ENCODE data around the gene THAP12.
"Not testable (repeated sequence)": the region's sequence is repeated elsewhere in the genome, so short reads cannot be mapped to it uniquely, and the experiment has no call there.

Gene THAP12

DNA sequence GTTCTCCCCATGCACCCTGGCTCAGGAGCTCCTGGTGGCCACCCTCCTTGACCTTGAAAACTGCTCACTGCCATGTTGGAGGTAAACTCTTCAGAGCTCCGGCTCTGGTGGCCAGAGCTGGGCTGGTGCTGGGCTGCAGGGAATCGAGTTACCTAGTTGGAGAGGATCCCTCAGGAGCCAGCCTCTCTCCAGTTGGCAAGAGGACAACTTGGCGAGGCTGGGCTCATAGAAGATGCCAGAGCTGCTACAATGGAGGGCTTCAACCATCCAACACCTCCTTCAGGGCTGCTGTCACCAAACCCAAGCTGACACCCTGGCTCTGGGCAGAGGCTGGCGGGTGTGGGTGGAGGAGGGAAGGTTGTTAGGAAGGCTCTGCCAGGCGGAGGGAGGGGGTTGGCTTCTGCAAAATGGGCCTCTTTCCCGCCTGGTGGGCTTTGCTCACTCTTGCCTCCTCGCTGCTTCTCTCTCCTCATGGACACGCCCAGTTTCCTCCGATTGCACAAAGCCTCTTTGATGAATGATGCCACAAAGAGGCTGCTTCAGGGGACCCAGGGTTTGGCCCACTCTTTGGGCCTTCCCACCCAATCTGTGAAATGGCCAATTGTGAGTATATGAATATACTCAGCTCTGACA is 53.1 kb downstream of the THAP12 start:
- DNase-seq (ENCODE audit: low spot score) = no peak

DNA sequence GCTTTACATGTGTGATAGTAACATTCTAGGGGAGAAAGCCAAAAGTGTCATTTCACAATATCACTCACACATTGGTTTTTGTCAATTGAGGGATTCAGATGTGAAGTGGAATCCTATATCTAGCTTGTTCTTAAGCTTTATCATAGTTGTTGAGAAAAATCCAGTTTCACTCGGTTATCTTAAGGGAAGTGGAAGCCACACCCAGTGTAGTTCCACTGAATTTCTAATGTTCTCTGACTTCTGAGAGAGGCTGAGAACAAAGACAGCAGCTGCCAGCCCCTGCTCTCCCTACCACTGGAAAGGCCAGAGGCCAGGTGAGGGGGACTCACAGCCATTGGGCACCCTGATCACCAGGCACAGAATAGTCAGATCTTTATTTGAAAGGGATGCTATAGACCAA is 53.7 kb downstream of the THAP12 start:
- DNase-seq (ENCODE audit: low spot score) = no peak

DNA sequence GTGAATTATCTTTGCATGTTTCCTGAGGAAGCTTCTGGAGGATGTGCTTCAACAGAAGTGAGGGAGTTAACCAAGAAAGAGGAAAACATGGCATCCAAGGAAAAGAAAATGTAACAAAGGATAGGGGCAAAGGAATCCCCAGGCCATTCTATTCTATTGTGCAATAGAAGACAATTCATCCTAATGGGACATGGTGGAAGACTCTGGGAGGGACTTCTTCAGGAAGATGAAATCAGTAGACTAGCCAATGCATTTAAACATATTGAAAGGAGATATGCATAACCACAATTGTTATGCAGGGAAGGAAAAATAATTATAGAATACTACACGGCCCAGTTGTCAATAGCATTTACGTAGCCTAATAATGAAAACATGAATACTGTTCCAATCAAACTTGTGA is 55.7 kb downstream of the THAP12 start:
- no peak for DNase-seq (ENCODE audit: low spot score)

DNA sequence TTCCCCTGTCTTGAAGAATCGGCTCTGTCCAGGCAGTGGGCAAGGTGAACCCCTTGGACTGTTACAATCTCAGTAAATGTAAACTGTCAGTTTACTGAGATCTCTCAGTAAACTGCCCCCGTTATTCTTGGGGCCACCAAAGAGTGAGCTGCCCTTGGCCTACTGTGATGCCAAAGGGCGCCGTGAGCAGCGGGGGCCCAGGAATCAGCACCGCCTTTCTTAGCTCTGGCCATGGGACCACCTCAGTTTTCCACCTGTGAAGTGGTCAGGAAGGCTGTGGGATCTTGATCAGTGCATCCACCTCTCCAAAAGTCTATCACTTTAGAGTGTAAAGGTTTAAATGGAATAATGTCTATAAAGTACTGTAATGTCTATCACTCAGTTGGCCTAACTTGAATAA is 57.1 kb downstream of the THAP12 start:
- no peak for DNase-seq (ENCODE audit: low spot score)

DNA sequence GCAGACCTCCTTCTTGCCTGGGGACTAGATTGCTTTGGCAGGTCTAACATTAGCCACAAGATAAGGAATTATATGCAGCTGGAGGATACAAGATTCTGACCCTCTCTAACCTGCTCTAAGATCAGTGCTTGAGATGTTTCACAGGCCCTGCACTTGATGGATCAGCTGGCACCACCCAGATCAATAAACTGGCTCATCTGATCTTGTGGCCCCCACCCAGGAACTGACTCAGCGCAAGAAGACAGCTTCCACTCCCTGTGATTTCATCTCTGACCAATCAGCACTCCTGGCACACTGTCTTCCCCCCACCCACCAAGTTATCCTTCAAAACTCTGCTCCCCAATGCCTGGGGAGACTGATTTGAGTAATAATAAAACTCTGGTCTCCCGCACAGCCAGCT is 57.6 kb downstream of the THAP12 start:
- not testable (repeated sequence) for DNase-seq (ENCODE audit: low spot score)

DNA sequence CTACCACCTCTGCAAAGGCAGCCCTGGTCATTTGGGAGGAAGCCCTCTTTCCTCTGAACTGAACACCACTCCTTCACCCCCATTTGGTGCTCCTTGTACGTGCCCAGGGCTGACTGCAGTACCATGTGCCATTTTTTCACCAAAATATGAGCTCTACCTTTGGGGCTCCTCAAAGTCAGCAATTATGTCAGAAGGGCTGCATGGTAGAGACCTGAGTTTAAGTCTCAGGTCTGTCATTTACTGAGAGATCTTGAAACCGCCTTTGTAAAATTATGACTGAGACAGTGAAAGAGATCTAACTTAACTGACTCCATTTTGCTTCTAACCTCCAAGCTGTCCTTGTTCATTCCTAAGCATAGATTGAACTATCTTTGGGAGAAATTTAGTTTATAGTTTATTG is 58.0 kb downstream of the THAP12 start:
- no peak for DNase-seq (ENCODE audit: low spot score)

DNA sequence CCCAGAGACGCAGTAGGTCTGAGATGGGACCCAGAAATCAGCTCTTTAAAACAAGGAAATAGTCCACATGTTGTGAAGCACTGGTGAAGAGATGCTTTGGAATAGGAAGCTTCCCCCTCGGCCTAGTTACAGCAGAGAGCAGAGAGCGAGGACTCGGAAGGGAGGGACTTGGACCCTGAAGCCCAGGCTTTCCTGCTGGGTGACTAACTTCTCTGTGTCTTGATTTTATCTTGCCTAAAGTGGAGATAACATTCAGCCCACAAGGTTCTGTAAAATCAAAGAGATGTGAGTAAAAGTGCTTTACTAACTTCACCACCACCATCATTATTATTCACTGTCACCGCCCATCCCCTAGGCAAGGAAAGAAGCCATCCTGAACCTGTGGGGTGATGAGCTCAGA is 58.4 kb downstream of the THAP12 start:
- DNase-seq (ENCODE audit: low spot score) = no peak

DNA sequence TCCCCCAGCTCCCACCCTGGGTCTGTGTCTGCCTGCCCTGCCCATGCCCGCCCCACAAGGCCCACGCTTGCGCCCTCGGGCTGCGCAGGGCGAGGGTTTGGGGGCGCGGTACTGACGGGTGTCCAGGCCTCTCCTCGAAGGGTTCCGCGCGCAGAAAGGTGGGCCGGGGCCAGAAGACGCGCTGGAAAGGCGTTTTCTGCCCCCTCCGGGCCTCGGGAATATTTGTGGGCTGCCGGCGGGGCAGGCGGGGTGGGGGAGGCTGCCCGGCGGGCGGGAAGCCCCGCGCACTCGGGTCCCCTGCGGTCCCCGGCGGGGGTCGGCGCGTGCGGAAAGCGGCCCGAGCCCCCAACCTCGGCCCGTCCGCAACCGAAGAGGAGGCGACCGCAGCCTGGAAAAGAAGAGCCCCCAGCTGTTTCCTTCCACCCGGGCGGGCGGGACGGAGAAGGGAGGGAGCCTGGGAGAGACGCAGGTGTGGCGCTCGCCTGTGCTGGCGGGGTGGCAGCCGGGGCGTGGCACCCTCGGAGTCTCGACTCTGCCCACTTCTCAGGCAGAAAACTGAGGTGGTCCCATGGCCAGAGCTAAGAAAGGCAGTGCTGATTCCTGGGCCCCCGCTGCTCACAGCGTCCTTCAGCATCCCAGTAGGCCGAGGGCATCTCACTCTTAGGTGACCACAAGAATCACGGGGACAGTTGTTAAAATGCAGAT is 59.0 kb downstream of the THAP12 start:
- DNase-seq (ENCODE audit: low spot score) = no peak

DNA sequence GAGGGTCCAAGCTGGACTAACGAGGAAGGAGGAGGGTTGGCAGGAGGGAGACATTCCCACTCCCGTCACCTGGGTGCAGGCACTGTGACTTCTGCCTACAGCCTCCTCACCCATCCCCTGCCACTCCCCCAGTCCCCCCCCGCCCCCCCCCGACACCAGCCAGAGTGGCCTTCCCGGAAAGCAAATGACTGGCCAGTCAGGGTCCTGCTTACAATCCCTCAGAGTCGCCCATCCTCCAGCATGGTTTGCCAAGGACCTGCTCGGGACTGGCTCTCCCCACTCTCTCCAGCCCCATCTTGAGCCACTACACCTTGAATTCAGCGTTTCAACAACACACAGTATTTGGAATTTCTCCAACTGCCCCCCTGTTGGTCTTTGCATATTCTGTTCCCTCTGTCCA is 59.6 kb downstream of the THAP12 start:
- DNase-seq (ENCODE audit: low spot score) = no peak

DNA sequence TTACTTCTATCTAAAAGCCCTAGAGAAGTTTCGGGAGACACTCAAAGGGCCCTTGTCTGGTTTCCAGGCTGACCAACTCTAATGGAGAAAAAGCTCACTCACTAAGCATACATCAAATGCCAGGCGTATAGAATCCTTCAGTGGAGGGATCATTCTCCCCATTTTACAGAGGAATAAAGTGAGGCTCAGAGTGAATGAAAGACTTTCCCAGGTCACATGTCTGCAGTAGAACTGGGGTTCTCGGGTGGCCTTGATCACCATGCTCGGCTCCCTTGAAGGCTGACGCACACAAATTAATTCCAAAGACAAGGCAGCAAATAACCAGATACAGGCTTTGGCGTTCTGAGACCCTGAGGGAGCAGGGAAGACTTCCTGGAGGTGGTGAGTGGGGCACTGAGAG is 60.0 kb downstream of the THAP12 start:
- DNase-seq (ENCODE audit: low spot score) = no peak

DNA sequence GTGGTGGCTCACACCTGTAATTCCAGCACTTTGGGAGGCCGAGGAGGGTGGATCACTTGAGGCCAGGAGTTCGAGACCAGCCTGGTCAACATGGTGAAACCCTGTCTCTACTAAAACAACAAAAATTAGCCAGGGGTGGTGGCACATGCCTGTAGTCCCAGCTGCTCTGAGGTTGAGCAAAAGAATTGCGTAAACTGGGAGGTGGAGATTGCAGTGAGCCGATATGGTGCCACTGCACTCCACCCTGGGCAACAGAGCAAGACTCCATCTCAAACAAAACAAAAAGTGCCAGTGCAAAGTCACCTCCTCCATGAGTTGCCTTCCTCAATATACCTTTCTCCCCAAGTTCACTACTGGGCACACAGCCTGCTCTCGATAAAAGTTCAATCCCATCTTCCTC is 61.1 kb downstream of the THAP12 start:
- not testable (repeated sequence) for DNase-seq (ENCODE audit: low spot score)

DNA sequence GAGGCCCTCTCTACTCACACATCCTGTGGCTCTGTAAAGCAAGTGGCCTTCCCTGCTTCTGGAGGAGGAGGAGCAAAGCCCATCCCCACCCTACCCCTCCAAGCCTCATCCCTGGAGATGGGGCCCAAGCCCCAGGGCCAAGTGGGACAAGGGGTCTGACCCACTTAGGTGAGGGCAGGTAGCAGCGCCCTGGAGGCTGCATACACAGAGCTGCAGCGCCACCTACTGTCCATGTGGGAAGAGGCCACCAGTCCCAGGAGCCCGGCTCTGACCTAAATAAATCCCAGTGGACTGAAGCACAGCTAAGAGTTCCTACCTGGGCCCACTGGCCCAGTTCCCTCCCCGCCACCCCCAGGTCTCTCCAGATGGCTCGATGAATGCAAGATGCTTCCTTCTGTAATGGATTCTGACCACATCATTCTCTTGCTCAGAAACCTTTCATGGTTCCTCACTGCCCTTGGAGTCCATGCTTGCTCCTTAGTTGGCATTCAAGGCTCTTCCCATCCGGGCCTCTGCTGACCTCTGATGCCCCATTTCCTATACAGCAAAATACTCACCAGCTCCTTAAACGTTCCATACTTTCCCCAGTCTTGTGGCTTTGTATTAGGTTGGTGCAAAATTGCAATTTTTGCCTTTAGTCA is 62.1 kb downstream of the THAP12 start:
- DNase-seq (ENCODE audit: low spot score) = peak; percentile 89

DNA sequence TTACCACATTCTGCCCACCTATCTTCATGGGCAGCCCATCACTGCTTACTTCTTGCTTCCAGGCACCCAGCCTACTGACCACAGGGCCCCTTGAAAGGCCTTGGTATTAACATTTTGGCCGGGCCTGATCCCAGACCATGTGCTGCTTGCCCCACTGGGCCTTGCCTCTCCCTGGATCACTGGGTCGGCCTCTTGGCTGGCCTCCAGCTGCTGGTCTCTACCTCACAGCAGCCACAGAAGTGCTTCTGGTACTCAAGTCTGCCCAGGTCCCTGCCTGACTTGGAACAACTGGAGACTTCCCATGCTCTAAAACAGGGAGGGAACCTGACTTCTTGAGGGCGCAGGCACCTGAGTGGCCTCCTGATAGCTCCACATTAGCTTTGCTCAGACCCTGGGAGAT is 63.6 kb downstream of the THAP12 start:
- no peak for DNase-seq (ENCODE audit: low spot score)

DNA sequence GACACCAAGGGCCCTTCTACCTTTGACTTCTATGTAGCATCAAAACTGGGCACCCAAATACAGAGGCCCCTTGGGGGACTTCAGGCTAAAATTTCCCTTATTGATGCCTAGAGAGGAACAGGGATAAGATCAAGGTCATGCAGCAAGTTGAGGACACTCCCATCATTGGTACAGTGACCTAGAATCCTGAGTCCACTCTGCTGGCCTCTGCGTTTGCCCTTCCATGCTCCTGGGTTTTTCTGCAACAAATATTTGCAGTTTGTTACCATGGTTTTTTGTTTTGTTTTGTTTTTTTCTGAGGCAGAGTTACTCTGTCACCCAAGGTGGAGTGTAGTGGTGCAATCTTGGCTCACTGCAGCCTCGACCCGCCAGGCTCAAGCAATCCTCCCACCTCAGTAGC is 64.2 kb downstream of the THAP12 start:
- no peak for DNase-seq (ENCODE audit: low spot score)

DNA sequence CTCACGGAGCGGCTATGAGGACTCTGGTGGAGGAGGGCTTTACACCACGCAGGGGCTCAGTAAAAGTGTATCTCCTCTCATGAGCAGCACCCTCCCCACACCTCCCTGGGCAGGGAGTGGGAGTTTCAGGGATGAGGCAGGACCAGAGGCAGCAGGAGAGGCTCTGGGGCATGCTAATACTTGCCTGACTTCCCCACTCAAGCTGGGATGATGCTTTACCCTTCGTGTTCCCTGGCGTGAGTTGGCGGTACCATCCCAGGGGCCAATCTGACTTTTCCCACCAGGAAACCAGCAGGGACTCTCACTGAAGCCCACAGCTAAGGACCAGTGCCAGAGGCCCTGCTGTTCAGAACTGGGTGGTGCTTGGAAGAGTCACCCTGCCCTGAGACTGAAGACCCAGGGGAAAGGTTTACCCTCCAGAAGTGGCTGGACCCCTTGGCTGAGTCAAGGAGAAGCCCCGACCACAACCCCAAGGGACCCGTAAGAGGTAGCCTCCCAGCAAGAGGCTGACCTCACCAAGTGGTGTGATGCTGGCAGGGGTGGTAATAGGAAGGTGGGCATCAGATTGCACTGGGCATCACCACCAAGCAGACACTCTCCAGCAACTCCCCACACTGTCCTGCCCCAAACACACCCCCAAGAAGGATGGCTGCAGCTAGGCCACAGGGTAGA is 65.6 kb downstream of the THAP12 start:
- no peak for DNase-seq (ENCODE audit: low spot score)

DNA sequence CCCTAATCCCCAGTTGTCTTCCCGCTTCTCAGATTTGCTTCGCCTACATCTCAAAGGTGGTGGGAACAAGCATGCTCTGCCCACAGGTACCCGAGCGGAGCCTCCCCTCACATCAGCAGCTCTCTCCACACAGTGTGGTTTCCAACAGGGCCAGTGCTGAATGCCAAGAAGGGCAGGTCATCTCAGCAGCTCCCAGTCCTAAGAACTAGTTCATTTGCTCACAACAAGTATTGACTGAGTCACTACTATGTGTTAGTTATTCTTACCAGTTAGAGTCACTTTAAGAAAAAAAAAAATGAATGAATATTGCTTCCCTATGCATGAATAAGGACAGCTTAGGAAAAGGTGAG is 66.2 kb downstream of the THAP12 start:
- no peak for DNase-seq (ENCODE audit: low spot score)

DNA sequence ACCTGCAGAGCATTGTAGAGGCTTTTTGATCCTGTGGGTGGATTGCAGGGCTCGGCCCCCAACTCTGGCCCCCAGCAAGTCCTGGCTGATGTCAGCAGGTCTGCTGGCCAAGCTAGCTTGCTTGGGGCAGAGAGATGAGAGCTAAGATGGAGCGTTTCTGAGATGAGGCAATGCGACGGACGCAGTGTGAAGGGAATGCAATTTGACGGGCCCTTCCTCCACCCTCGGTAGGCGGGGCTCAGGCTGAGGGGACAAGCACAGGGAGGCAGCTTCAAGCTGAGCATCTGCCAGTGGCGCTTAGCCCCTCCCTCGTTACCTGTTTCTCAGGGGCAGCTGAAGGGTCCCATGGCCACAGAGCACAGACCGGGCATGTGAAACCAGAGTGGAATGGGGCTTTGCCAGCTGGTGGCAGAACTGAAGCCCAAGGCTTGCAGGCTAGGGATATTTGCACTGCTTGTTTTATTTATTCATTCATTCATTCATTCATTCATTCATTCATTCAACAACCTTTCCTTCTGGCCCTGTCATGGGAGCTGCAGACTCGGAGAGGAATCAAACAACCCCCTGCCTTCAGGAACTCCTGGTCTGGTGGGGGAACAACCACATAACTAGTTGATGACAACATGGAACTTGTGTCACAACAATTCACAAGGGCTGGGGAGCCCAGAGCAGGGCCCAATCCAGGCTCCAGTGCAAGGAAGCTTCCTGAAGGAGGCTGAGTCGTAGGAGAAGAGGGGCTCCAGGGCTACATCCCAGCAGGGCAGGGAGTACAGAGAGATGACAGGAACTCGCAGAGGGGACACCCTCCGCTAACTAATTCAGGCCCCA is 66.8 kb downstream of the THAP12 start:
- DNase-seq (ENCODE audit: low spot score) = no peak

DNA sequence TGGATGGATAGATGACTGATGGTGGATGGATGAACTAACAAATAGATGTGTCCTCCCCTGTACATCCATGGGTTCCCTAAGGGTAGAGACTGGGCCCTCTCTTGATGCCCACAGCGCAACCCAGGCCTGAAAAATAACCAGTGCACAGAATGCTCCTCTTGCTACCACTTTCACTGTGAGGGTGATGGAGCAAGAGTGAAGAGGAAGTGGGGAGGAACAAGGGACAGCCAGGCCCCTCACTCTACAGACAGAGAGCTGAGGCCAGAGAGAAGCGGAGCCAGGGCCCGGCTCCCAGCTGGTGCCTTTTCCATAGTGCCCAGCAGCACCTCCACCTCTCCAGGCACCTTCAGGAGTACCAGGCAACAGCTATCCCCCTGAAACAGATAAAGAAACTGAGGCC is 67.7 kb downstream of the THAP12 start:
- no peak for DNase-seq (ENCODE audit: low spot score)

DNA sequence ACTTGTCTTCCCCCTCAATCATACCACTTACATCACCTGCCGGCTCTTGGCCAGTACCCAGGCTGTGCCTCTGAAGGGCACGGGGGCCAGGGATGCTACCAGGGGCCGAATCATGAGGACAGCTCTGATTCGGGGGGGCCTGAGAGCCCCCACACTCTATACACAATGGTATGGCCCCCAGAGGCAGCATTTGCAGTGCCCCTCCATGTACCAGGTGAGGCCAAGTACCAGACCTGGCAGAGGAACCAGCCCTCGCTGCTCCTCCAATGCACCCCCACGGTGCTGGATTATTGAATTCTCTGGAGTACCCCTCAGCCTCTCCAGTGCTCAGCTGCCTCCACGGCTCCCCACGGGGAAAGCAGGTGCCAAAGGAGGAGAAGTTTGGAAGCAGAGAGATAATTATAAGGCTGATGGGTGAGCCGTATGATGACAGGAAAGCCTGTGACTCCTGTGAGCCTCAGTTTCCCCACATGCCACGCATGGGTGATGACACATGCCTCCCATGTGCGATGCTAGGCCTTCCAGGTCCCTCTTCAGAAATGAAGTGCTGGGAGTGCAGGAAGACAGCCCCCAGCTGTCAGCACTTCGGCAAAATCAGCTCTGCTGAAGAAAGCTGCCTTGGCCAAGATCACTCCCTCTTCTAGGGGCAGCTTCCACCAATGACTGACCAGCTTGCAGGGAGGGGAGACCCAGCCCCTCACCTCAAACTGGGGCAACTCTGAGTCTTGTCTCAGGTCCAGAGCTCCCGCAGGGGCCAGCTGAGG is 69.9 kb downstream of the THAP12 start:
- no peak for DNase-seq (ENCODE audit: low spot score)

DNA sequence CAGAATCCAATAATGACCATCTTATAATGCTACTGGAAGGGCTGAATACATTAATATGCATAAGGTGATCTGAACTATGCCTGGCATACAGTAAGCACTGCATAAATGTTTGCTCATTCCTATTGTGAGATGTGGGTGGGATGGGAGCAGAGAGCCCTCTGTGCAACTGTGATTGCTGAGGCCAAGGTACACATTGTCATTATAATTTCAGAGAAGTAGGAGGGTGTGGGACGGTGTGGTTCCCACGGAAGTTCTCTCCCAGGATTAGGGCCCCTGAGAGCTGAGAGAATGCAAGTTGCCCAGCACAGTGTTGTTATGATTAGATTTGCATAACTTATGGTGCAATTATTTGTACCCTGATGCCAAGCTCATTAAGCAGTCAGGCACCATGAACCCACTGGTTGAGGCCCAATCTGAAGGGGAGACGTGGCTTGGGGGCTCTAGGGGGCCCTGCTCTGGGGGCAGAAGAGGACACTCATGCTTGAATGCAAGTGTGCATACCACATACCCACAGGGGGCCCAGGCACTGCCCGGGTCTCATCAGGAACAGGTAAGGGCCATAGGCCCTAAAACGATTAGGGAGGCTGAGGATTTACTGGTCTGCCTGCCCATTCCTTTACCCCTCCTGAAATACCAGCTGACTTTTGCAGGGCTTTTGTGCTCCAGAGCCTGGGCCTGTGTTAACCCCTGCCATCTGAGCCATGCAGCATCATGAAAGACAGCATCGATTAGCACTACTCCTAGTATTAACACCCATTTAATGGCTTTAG is 72.8 kb downstream of the THAP12 start:
- no peak for DNase-seq (ENCODE audit: low spot score)

DNA sequence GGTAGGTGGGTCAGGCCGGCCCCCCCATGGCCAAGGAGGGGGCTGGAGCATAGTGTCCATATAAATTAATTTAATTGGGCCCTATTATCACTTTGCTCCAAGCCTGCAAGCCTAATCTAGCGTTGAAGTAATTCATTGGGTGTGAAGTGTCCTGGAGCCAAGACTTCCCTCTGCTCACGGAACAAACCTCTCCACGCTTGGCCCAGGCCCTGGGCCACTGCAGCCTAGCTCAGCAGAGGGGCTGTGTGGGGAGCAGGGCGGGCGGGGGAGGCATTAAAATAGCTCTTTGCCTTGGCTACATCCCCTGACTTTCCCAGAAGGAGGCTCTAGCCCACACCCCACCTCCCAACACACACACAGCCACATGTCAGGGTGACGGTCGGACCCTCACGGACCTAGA is 73.5 kb downstream of the THAP12 start:
- DNase-seq (ENCODE audit: low spot score) = no peak
